ENCODE data around the gene OPTN. TPM values are rescaled to one million over a fixed set of nuclear protein-coding genes. Genes with fewer than 3 reads are reported as not detected.

OPTN gene
- total and polyA plus RNA-seq, 10 of the 15 experiments (the other 5 are each of a cell fraction or from before 2014, with no cell fraction given), result 15.2 to 42.4 (median 25.5) TPM

DNA sequence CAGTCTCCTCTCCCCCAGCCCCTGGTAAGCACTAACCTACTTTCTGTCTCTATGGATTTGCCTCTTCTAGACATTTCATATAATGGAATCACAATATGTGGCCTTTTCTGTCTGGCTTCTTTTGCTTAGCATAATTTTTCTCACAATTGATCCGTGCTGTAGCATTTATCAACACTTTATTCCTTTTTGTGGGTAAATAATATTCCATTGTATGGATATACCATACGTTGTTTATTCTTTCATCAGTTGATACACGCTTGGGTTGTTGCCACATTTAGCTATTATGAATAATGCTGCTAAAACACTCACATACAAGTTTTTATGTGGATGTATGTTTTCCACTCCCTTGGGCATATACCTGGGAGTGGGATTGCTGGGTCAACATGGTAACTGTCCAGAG is 87.2 kb downstream of the OPTN start (continued):
- TF ChIP-seq, protein P1, sequence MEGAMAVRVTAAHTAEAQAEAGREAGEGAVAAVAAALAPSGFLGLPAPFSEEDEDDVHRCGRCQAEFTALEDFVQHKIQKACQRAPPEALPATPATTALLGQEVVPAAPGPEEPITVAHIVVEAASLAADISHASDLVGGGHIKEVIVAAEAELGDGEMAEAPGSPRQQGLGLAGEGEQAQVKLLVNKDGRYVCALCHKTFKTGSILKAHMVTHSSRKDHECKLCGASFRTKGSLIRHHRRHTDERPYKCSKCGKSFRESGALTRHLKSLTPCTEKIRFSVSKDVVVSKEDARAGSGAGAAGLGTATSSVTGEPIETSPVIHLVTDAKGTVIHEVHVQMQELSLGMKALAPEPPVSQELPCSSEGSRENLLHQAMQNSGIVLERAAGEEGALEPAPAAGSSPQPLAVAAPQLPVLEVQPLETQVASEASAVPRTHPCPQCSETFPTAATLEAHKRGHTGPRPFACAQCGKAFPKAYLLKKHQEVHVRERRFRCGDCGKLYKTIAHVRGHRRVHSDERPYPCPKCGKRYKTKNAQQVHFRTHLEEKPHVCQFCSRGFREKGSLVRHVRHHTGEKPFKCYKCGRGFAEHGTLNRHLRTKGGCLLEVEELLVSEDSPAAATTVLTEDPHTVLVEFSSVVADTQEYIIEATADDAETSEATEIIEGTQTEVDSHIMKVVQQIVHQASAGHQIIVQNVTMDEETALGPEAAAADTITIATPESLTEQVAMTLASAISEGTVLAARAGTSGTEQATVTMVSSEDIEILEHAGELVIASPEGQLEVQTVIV (IDR thresholded peaks at IDR 0.05; ENCODE audit: borderline replicate concordance, partially characterized antibody), result no peak
- TF ChIP-seq RAD51 (IDR thresholded peaks at IDR 0.05) (no peak), IRF4 (IDR thresholded peaks at IDR 0.05; ENCODE audit: low read depth, low read length) (no peak), RAD21 (IDR thresholded peaks at IDR 0.05; ENCODE audit: insufficient read depth, low read depth, low read length) (no peak), SIX5 (IDR thresholded peaks at IDR 0.05; ENCODE audit: low read depth, low read length, severe bottlenecking) (no peak), CHD1 (IDR thresholded peaks at IDR 0.05; ENCODE audit: low read depth, low read length) (no peak), SREBF1 (IDR thresholded peaks at IDR 0.05; ENCODE audit: low read length) (no peak), SMC3 (IDR thresholded peaks at IDR 0.05; ENCODE audit: borderline replicate concordance, low read length) (no peak), CREB1 (IDR thresholded peaks at IDR 0.05; ENCODE audit: low read depth) (no peak), RCOR1 (conservative IDR thresholded peaks at IDR 0.05; ENCODE audit: low read depth, low read length) (no peak)
- TF ChIP-seq, protein P2, sequence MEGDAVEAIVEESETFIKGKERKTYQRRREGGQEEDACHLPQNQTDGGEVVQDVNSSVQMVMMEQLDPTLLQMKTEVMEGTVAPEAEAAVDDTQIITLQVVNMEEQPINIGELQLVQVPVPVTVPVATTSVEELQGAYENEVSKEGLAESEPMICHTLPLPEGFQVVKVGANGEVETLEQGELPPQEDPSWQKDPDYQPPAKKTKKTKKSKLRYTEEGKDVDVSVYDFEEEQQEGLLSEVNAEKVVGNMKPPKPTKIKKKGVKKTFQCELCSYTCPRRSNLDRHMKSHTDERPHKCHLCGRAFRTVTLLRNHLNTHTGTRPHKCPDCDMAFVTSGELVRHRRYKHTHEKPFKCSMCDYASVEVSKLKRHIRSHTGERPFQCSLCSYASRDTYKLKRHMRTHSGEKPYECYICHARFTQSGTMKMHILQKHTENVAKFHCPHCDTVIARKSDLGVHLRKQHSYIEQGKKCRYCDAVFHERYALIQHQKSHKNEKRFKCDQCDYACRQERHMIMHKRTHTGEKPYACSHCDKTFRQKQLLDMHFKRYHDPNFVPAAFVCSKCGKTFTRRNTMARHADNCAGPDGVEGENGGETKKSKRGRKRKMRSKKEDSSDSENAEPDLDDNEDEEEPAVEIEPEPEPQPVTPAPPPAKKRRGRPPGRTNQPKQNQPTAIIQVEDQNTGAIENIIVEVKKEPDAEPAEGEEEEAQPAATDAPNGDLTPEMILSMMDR (IDR thresholded peaks at IDR 0.05 in 2 of 3, conservative IDR thresholded peaks at IDR 0.05 in 1 of 3; ENCODE audit: control insufficient read depth in 2 of 3, extremely low read depth in 1 of 3, insufficient read depth in 1 of 3, low read depth in 3 of 3, low read length in 3 of 3), result no peak
- TF ChIP-seq, protein P3, sequence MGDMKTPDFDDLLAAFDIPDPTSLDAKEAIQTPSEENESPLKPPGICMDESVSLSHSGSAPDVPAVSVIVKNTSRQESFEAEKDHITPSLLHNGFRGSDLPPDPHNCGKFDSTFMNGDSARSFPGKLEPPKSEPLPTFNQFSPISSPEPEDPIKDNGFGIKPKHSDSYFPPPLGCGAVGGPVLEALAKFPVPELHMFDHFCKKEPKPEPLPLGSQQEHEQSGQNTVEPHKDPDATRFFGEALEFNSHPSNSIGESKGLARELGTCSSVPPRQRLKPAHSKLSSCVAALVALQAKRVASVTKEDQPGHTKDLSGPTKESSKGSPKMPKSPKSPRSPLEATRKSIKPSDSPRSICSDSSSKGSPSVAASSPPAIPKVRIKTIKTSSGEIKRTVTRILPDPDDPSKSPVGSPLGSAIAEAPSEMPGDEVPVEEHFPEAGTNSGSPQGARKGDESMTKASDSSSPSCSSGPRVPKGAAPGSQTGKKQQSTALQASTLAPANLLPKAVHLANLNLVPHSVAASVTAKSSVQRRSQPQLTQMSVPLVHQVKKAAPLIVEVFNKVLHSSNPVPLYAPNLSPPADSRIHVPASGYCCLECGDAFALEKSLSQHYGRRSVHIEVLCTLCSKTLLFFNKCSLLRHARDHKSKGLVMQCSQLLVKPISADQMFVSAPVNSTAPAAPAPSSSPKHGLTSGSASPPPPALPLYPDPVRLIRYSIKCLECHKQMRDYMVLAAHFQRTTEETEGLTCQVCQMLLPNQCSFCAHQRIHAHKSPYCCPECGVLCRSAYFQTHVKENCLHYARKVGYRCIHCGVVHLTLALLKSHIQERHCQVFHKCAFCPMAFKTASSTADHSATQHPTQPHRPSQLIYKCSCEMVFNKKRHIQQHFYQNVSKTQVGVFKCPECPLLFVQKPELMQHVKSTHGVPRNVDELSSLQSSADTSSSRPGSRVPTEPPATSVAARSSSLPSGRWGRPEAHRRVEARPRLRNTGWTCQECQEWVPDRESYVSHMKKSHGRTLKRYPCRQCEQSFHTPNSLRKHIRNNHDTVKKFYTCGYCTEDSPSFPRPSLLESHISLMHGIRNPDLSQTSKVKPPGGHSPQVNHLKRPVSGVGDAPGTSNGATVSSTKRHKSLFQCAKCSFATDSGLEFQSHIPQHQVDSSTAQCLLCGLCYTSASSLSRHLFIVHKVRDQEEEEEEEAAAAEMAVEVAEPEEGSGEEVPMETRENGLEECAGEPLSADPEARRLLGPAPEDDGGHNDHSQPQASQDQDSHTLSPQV (IDR thresholded peaks at IDR 0.05), result no peak
- TF ChIP-seq, protein P4, sequence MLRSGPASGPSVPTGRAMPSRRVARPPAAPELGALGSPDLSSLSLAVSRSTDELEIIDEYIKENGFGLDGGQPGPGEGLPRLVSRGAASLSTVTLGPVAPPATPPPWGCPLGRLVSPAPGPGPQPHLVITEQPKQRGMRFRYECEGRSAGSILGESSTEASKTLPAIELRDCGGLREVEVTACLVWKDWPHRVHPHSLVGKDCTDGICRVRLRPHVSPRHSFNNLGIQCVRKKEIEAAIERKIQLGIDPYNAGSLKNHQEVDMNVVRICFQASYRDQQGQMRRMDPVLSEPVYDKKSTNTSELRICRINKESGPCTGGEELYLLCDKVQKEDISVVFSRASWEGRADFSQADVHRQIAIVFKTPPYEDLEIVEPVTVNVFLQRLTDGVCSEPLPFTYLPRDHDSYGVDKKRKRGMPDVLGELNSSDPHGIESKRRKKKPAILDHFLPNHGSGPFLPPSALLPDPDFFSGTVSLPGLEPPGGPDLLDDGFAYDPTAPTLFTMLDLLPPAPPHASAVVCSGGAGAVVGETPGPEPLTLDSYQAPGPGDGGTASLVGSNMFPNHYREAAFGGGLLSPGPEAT (IDR thresholded peaks at IDR 0.05; ENCODE audit: low read depth), result no peak
